WERI-Rb-1 (cell line): ENCODE measurements around the gene KRTAP21-3.
"Not testable (repeated sequence)": the region's sequence is repeated elsewhere in the genome, so short reads cannot be mapped to it uniquely, and the experiment has no call there.

Experiments
- DNase-seq: peaks from one replicate; pipeline ENCODE4 v3.0.0-alpha.2; 2020
- H3K27ac ChIP-seq: fragments of 250-450 bp; sonication (Bioruptor Pico); 2 replicates; pipeline ENCODE4 v1.5.1; 2020; ENCODE audit warnings: mild to moderate bottlenecking, moderate library complexity
- H3K27me3 ChIP-seq: fragments of 250-450 bp; sonication (Bioruptor Pico); 2 replicates; pipeline ENCODE4 v1.5.1; 2021; ENCODE audit warnings: mild to moderate bottlenecking, low read depth, moderate library complexity; ENCODE audit not compliant: insufficient read depth, severe bottlenecking
- H3K36me3 ChIP-seq: fragments of 250-450 bp; sonication (Bioruptor Pico); 2 replicates; pipeline ENCODE4 v1.5.1; 2020; ENCODE audit warnings: mild to moderate bottlenecking, moderate library complexity
- H3K4me3 ChIP-seq: 2 replicates; pipeline ENCODE4 v1.5.1; 2011; ENCODE audit warnings: low read depth, mild to moderate bottlenecking, control low read depth, low read length
- H3K9me3 ChIP-seq: fragments of 250-450 bp; sonication (Bioruptor Pico); 2 replicates; pipeline ENCODE4 v1.5.1; 2021; ENCODE audit warnings: mild to moderate bottlenecking, moderate library complexity; ENCODE audit not compliant: severe bottlenecking
- CTCF ChIP-seq: IDR thresholded peaks from 2 replicates; pipeline ENCODE4 v1.5.1; 2011; ENCODE audit warnings: low read depth, mild to moderate bottlenecking, control low read depth, inconsistent platforms, low read length

Gene KRTAP21-3, protein sequence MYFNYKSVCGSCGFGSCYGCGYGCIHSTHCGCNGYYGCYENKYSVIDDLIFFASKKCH

DNA sequence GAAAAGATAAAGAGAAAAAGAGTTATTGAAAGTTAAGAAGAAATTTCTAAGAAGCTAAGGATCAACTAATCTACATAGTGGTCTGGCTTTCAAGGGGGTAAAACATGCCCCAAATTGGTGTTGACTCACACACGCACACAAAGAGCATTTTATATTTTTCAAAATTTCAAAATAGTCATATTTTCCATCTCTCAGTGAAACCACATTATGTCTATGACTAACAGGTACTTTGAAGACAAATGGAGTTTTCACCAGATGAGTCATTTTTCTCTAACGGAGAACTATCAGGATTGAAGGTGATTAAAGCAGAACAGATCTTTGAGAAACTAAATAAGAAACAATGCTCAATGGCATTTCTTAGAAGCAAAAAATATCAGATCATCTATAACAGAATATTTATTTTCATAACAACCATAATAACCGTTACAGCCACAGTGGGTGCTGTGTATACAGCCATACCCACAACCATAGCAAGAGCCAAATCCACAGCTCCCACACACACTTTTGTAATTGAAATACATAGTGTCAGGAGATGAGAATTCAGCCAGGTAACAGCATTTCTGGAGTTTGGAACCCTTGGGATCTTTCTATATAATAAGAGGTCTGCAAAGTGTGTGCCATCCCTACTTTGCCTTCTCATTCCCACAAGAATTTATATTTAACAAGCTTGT lies at the start of gene KRTAP21-3:
Gene KRTAP21-3 (minus strand): TSS at position 539 of the 671 bp plus-strand sequence. CDS start 18 bp downstream, at position 521.
- no peaks in the 10 kb centered on the region for H3K9me3 ChIP-seq

DNA sequence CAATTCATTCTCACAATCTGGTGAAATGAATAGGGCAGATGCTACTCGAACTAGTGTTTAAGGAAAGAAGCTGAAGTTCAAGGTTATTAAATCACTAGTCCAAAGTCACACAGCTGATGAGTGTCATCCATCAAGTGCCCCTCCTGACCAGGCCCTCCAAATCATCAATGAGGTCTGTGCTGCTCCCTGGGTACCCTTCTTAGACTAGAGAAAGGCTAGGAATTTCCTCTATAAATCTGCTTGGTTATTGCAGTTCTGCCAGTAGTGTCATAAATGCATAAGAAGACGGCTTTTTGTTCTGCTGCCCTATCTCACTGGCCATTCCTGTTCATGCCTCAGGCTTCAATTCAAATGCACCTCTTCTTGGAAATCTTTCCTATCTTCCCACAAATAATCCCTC lies 42.2 kb upstream of the KRTAP21-3 start:
- Histone ChIP-seq H3K27me3 (peaks cover 77% of the 10 kb centered on the region), H3K27ac (no peak overlapping the region), H3K36me3 (no peaks in the 10 kb centered on the region), H3K9me3 (no peaks in the 10 kb centered on the region), H3K4me3 (no peak overlapping the region)
- no peak for DNase-seq
- no peak for TF ChIP-seq CTCF

More for the DNA sequence above, at the start of gene KRTAP21-3:
- no peak for TF ChIP-seq CTCF
- H3K27me3 ChIP-seq = peaks cover 78% of the 10 kb centered on the region
- H3K36me3 ChIP-seq = no peaks in the 10 kb centered on the region
- no peak within 1 kb of the TSS for H3K27ac ChIP-seq
- no peak for DNase-seq
- no peak within 1 kb of the TSS for H3K4me3 ChIP-seq

DNA sequence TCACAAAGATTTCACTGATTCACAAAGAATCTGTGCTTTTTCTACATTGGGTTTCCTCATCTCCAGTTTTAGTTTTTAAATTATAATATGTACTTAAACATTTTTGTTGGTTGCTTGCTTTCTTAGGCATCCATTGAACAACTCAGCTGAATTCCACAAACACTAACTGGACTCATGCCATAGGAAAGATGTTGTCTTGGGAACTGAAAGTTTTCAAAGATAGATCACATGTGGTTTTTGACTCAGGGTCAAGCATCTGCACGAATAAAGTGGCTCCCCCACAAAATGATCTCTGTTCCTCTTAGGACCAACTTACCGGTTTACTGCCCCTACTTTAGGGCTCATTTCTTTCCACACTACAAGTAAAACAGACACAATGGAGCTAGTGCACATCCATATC lies 39.7 kb upstream of the KRTAP21-3 start:
- no peaks in the 10 kb centered on the region for H3K36me3 ChIP-seq
- H3K27me3 ChIP-seq = peaks cover 85% of the 10 kb centered on the region
- no peak for DNase-seq
- H3K27ac ChIP-seq = no peak overlapping the region
- H3K4me3 ChIP-seq = no peak overlapping the region
- TF ChIP-seq CTCF = no peak
- H3K9me3 ChIP-seq = no peaks in the 10 kb centered on the region

DNA sequence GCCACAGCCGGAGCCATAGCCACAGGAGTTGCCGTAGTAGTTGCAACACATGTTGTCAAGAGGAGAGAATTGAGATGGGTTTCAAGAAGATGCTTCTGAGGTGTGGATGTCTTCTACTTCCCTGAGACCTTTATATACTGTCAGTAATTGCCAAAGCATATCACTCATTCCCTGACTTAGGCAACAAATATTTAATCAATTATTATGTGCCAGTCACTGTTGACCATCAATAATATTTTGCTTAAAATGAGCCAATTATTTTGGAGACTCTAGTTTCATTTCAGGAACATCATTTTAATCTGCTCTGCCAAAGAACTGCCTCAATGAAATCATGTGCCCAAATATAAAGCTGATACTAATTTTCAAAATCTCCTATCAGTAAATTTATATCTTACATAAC lies 36.8 kb upstream of the KRTAP21-3 start, which contains the start of gene KRTAP21-1:
Gene KRTAP21-1 (minus strand): TSS at position 101 of the 400 bp plus-strand sequence. CDS start 50 bp downstream, at position 51.
- not testable (repeated sequence) for H3K9me3 ChIP-seq, DNase-seq, H3K4me3 ChIP-seq, H3K36me3 ChIP-seq, H3K27ac ChIP-seq
- H3K27me3 ChIP-seq = peaks cover 84% of the 10 kb centered on the region

- no peak for DNase-seq
- Histone ChIP-seq H3K27ac (no peak within 1 kb of the TSS), H3K9me3 (no peaks in the 10 kb centered on the region), H3K4me3 (no peak within 1 kb of the TSS), H3K36me3 (no peaks in the 10 kb centered on the region), H3K27me3 (peaks cover 38% of the 10 kb centered on the region)
- TF ChIP-seq CTCF = no peak
These were observed 28.6 kb upstream of the KRTAP21-3 start, which contains the start of gene KRTAP21-2 for GRCh38 chr21:30747159-30747558. KRTAP21-2 (minus strand) TSS chr21:30747259; CDS start chr21:30747202, 57 bp downstream.

DNA sequence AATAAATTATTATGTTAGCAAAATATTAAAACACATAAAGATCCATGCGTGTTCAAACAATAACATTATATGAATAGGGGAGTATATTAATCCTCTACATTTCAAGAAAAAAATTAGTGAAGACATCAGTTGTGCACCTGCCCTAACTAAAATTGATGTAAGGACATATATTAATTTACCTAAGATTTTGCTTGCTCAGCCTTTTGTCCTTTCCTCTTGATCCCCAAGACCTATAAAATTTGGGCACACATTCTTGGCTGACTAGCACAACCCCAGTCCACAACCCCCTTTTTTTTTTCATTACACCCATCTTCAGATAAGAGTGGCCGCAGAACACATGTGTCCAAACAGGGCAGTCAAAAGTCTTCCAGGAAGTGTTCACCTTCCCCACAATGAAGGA lies 21.9 kb upstream of the KRTAP21-3 start:
- TF ChIP-seq CTCF = no peak
- no peak overlapping the region for H3K27ac ChIP-seq
- no peaks in the 10 kb centered on the region for H3K9me3 ChIP-seq
- no peak overlapping the region for H3K4me3 ChIP-seq
- H3K36me3 ChIP-seq = no peaks in the 10 kb centered on the region
- DNase-seq = no peak
- peaks cover 46% of the 10 kb centered on the region for H3K27me3 ChIP-seq
